GM13976 (cell line): ENCODE measurements around the gene VTI1A.

Experiments
- DNase-seq: peaks from one replicate; pipeline ENCODE4 v3.0.0; 2012; ENCODE audit warnings: low spot score
- in situ Hi-C: fragments of 300-500 bp; cut with MboI; formaldehyde crosslinking; loops from one replicate; pipeline ENCODE4 v1.12.0; 2022; ENCODE audit warnings: low sequenced_read_pairs, mixed read lengths, inconsistent platforms; ENCODE audit not compliant: unreplicated experiment
- TF ChIP-seq, protein P1 (sequence below): IDR thresholded peaks from 2 replicates; pipeline ENCODE4 v1.5.1; 2012; ENCODE audit warnings: borderline replicate concordance, mild to moderate bottlenecking; ENCODE audit not compliant: insufficient read depth; ENCODE audit errors: extremely low read depth, missing control alignments, control extremely low read depth

Gene VTI1A

DNA sequence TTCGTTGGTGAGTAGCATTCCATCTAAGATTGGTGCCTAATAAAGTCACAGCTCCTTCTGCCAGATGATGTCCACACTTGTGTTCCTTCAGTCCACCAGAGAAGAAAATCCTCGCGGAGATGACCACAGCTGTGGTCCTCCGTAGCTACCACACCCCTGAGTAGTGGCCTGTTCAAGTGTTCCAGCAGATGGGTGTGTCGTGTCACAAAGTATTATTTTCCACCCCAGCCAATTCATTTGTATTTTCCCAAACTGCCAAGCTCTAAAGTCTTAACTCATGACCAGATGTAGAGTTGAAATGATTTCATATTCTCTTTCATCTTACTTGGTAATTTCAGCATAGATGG is 251.8 kb downstream of the VTI1A start:
- in situ Hi-C loops, result no loop called here
- TF ChIP-seq, protein P1, sequence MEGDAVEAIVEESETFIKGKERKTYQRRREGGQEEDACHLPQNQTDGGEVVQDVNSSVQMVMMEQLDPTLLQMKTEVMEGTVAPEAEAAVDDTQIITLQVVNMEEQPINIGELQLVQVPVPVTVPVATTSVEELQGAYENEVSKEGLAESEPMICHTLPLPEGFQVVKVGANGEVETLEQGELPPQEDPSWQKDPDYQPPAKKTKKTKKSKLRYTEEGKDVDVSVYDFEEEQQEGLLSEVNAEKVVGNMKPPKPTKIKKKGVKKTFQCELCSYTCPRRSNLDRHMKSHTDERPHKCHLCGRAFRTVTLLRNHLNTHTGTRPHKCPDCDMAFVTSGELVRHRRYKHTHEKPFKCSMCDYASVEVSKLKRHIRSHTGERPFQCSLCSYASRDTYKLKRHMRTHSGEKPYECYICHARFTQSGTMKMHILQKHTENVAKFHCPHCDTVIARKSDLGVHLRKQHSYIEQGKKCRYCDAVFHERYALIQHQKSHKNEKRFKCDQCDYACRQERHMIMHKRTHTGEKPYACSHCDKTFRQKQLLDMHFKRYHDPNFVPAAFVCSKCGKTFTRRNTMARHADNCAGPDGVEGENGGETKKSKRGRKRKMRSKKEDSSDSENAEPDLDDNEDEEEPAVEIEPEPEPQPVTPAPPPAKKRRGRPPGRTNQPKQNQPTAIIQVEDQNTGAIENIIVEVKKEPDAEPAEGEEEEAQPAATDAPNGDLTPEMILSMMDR, result no peak
- no peak for DNase-seq

DNA sequence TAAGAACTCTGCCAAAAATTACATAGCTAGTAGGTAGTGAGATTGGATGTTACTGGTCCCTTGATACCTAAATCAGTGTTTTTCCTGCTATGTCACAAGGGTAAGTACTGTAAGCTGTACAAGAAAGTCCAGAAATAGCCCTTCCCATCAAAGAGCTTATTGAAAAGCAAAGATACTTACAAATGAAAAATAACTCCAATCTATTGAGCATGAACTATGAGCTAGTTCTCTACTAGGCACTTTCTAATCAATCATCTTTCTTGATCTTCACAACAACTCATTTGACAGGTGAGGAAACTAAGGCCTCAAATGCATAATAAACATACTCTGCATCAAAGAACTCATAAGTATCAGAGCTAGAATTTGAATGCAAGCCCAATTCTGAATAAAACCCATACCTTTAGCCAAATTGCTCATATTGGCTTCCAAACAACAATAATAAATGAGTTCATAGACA is 253.2 kb downstream of the VTI1A start:
- TF ChIP-seq, protein P1, result no peak
- DNase-seq, result no peak
- in situ Hi-C loops, result loop anchor here (25.0 kb wide), 1 partner anchor 687 kb away; no protein-coding TSS in a partner anchor

DNA sequence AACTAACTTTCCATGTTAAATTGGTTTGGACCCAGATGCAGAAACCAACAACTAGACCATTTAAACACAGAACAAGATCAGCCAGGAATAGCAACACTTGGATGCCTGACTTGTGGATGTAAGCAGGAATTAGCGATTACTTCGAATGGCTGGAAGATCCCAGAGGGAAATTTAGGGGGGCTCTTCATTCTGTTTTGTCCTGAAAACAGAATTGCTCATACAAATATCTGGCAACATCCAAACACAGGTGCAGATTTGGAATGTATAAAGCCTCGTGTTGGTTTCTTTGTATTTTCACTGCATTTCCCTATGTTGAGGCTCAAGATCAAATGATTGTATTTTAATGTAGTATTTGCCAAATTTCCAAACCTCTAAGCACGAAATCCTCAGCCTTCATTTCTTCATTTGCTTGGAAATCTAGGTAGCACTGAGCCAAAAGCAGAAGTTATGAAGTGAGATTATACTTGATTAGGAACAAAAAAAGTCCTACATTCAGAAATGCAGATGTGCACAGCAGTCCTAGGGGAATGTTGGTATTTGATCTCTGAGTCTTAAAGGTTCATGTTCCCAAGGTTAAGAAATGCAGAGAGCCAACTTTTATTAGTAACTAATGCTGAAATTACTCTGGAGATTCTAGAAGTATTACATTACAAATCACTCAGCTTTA is 254.3 kb downstream of the VTI1A start:
- in situ Hi-C loops, result loop anchor here (25.0 kb wide), 1 partner anchor 686 kb away; no protein-coding TSS in a partner anchor
- DNase-seq, result no peak
- TF ChIP-seq, protein P1, result no peak

DNA sequence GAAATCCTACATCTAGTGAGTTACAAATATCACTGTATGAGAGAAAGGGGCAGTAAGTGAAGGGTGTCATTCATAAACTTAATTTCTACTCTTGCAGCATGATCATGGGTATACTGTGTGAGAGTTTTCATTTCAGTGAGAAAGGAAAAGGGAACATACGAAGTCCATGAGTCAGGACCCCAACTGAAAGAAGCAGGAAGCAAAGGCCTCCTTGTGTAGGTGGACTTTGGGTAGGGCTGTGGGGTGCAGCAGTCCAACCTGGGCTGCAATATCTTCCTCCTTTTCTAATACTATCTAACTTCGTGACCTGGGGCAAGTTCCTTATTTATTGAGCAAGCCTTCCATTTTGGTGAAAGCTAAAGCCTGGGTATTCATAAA is 254.9 kb downstream of the VTI1A start:
- DNase-seq, result no peak
- TF ChIP-seq, protein P1, result no peak
- in situ Hi-C loops, result loop anchor here (25.0 kb wide), 1 partner anchor 685 kb away; no protein-coding TSS in a partner anchor

DNA sequence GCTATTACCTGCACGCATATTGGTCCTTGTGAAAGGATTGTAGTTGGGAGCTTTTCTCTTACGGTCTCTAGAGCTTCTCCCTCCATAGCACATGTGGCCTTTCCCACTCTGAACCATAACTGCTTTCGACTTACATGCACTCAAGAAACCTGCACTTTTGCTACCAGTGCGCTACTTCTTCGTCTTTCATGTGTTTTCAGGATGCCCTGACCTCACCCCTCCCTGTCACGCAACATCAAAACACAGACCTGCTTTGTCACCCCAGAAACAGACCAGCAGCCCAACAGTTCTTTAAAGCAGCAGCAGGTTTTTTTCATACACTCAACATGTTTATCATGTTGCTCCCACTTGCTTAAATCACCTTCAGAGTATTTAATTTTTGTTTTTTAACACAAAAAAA is 259.6 kb downstream of the VTI1A start:
- TF ChIP-seq, protein P1, result no peak
- no peak for DNase-seq
- in situ Hi-C loops, result loop anchor here (25.0 kb wide), 1 partner anchor 681 kb away; no protein-coding TSS in a partner anchor

DNA sequence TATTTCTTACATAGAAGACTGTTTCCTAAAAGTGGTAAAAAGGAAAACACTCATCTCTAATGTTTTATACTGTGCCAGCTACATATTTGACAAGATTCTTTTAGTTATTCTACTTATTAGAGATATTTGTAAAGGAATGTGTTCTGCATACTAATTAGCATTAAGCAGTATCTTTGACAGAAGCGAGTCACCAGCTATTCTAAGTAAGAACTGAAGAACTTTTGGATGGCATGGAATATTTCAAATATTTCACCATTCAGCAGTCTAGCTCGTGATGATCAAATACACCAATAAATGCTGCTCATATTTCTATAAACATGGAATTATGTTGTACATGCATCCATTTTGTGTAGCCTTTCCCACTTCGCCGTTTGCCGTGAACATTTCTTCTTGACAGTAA is 261.4 kb downstream of the VTI1A start:
- in situ Hi-C loops, result loop anchor here (25.0 kb wide), 1 partner anchor 679 kb away; no protein-coding TSS in a partner anchor
- DNase-seq, result no peak
- TF ChIP-seq, protein P1, result no peak
